Smooth muscle cell (in vitro differentiated cells): ENCODE results near the gene ZNF552. TPM values are rescaled to one million over a fixed set of nuclear protein-coding genes. Genes with fewer than 3 reads are reported as not detected.
"Not testable (repeated sequence)": the region's sequence is repeated elsewhere in the genome, so short reads cannot be mapped to it uniquely, and the experiment has no call there.

ENCODE experiments used
- DNase-seq: peaks from one replicate; lab custom pipeline; 2025; ENCODE audit not compliant: unreplicated experiment; lab: John Stamatoyannopoulos, UW
- H2AFZ ChIP-seq: fragments of 200-600 bp; sonication (generic); 2 replicates; pipeline ENCODE4 v1.6.0; 2016; ENCODE audit warnings: antibody characterized with exemption, low read depth, mild to moderate bottlenecking
- H3F3A ChIP-seq: fragments of 200-600 bp; sonication (generic); 2 replicates; pipeline ENCODE4 v1.6.0; 2017; ENCODE audit warnings: antibody characterized with exemption, low read depth
- H3K27ac ChIP-seq: fragments of 200-600 bp; sonication (generic); 2 replicates; pipeline ENCODE4 v1.5.1; 2016; ENCODE audit warnings: low read depth, mild to moderate bottlenecking
- H3K27me3 ChIP-seq: fragments of 200-600 bp; sonication (generic); 2 replicates; pipeline ENCODE4 v1.6.1; 2016; ENCODE audit warnings: low read depth, mild to moderate bottlenecking
- H3K36me3 ChIP-seq: fragments of 200-600 bp; sonication (generic); 2 replicates; pipeline ENCODE4 v1.5.1; 2016; ENCODE audit warnings: low read depth
- H3K4me1 ChIP-seq: fragments of 200-600 bp; sonication (generic); 2 replicates; pipeline ENCODE4 v1.5.1; 2016; ENCODE audit warnings: low read depth
- H3K4me2 ChIP-seq: fragments of 200-600 bp; sonication (generic); 2 replicates; pipeline ENCODE4 v1.6.0; 2016; ENCODE audit warnings: mild to moderate bottlenecking
- H3K4me3 ChIP-seq: fragments of 200-600 bp; sonication (generic); 2 replicates; pipeline ENCODE4 v1.5.1; 2016; ENCODE audit warnings: mild to moderate bottlenecking
- H3K79me2 ChIP-seq: fragments of 200-600 bp; sonication (generic); 2 replicates; pipeline ENCODE4 v1.6.0; 2016; ENCODE audit warnings: low read depth, mild to moderate bottlenecking
- H3K9ac ChIP-seq: fragments of 200-600 bp; sonication (generic); 2 replicates; pipeline ENCODE4 v1.6.0; 2016; ENCODE audit warnings: low read depth
- H3K9me3 ChIP-seq: fragments of 200-600 bp; sonication (generic); replicated peaks from 2 replicates; pipeline ENCODE4 v1.5.1; 2016; ENCODE audit warnings: low read depth
- H4K20me1 ChIP-seq: fragments of 200-600 bp; sonication (generic); 2 replicates; pipeline ENCODE4 v1.6.0; 2016; ENCODE audit warnings: low read depth
- WGBS: methylation state at CpG from one replicate; pipeline ENCODE4 v1.1.7; 2016; ENCODE audit warnings: low lambda C conversion rate; 5-methylcytosine and 5-hydroxymethylcytosine counted together
- polyA plus RNA-seq: library from polyadenylated mRNA; unstranded; fragments of >200 nt; fragmentation: Nextera tagmentation; extraction: Ambion mirVana; gene quantifications from 2 replicates; pipeline ENCODE4 v1.2.1, GENCODE V29; 2016
- total RNA-seq: library from RNA; depleted of rRNA; stranded (reverse); fragments of >200 nt; gene quantifications from 2 replicates; pipeline ENCODE4 v1.2.3, GENCODE V29; 2014
- TF ChIP-seq, protein P1 (sequence below): fragments of 200-600 bp; sonication (generic); IDR thresholded peaks from 2 replicates; pipeline ENCODE4 v1.5.1; 2017; ENCODE audit warnings: borderline replicate concordance, mild to moderate bottlenecking, antibody characterized with exemption; ENCODE audit not compliant: insufficient read depth, poor library complexity, severe bottlenecking

The ZNF552 gene
- total and polyA plus RNA-seq, 2 experiments from 2014 or later, result 1.9 to 6.7 TPM

DNA sequence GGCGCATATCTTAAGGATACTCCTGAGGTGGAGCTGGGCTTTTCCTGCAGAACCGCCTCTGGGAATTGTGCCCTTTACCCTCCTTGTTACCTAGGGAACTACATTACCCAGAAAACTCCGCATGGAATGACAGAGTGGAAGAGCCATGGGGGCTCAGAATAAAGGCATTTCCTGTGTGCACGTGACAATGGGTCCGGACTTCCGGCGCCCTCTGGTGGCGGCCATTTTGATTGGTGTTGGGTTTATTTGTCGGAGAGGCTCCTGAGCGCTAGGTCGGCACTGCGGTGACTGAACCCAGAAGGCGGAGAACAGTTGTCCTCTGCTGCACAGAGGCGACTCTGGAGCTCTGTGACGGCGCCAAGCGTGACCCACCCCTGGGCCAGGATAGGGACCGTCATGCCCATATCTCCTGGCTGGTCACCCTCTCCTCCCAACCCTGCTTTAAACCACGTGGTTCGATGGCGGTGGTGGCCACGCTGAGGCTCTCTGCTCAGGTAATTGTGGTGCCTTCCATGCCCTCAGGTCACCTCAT lies 15.4 kb upstream of the ZNF552 start, which contains the start of gene ZNF587B:
Gene ZNF587B, plus strand, starts transcription at position 229 of the 532 bp plus-strand sequence. Its CDS starts 230 bp downstream, at position 459.
- peak; percentile 33 for DNase-seq
- Histone ChIP-seq H2AFZ (no peak within 1 kb of the TSS), H3K79me2 (peaks cover 69% of the 10 kb centered on the region), H3K4me2 (peak within 1 kb of the TSS; percentile 84), H3K9me3 (no peaks in the 10 kb centered on the region), H3K27ac (peak within 1 kb of the TSS; percentile 63), H3K4me3 (peak within 1 kb of the TSS; percentile 52), H3K27me3 (no peaks in the 10 kb centered on the region), H3K36me3 (no peaks in the 10 kb centered on the region), H3F3A (no peaks in the 10 kb centered on the region), H3K4me1 (peaks cover 4% of the 10 kb centered on the region), H3K9ac (peak within 1 kb of the TSS; percentile 36), H4K20me1 (peaks cover 66% of the 10 kb centered on the region)
- TF ChIP-seq, protein P1, sequence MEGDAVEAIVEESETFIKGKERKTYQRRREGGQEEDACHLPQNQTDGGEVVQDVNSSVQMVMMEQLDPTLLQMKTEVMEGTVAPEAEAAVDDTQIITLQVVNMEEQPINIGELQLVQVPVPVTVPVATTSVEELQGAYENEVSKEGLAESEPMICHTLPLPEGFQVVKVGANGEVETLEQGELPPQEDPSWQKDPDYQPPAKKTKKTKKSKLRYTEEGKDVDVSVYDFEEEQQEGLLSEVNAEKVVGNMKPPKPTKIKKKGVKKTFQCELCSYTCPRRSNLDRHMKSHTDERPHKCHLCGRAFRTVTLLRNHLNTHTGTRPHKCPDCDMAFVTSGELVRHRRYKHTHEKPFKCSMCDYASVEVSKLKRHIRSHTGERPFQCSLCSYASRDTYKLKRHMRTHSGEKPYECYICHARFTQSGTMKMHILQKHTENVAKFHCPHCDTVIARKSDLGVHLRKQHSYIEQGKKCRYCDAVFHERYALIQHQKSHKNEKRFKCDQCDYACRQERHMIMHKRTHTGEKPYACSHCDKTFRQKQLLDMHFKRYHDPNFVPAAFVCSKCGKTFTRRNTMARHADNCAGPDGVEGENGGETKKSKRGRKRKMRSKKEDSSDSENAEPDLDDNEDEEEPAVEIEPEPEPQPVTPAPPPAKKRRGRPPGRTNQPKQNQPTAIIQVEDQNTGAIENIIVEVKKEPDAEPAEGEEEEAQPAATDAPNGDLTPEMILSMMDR, result peak; percentile 64
- 1% methylated on average over 21 of the region's 22 CpGs for WGBS

DNA sequence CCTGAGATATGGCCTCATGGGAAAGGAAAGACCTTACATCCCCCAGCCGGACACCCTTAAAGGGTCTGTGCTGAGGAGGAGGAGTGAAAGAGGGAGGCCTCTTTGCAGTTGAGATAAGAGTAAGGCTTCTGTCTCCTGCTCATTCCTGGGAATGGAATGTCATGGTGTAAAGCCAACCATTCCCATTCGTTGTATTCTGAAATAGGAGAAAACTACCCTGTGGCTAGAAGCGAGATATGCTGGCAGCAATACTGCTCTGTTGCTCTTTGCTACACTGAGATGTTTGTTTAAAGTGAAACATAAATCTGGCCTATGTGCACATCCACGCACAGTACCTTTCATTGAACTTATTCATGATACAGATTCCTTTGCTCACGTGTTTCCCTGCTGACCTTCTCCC lies 14.6 kb upstream of the ZNF552 start:
- Histone ChIP-seq H3K4me1 (peaks cover 4% of the 10 kb centered on the region), H3K79me2 (peaks cover 77% of the 10 kb centered on the region), H3K9me3 (no peaks in the 10 kb centered on the region), H4K20me1 (peaks cover 74% of the 10 kb centered on the region), H2AFZ (no peak overlapping the region), H3K36me3 (no peaks in the 10 kb centered on the region), H3F3A (no peaks in the 10 kb centered on the region), H3K27ac (peak overlapping the region; percentile 63), H3K4me3 (peak overlapping the region; percentile 18), H3K9ac (peak overlapping the region; percentile 10), H3K27me3 (no peaks in the 10 kb centered on the region), H3K4me2 (peak overlapping the region; percentile 84)
- WGBS, result 28% methylated on average over 5 of the region's 5 CpGs
- no peak for DNase-seq
- TF ChIP-seq, protein P1, result no peak

DNA sequence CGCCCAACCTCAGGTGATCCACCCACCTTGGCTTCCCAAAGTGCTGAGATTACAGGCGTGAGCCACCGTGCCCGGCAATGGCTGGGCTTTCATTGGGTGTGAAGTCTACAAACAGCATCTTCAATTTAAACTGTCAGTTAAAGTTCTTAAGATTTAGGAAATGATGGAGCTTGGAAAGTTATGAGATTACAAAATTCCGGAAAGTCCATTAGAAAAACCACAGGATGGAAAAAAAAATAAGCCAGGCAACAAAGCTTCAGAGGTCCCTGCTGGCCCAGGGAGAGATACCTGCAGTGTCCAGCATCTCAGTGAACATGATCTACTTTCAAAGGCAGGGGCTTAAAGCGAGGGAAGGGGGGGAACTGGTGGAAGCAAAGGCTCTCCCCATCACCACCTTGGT lies 10.8 kb upstream of the ZNF552 start:
- Histone ChIP-seq H3K27ac (no peak overlapping the region), H2AFZ (no peak overlapping the region), H3K27me3 (no peaks in the 10 kb centered on the region), H3K4me3 (no peak overlapping the region), H3K9me3 (no peaks in the 10 kb centered on the region), H3K4me1 (peaks cover 5% of the 10 kb centered on the region), H3F3A (no peaks in the 10 kb centered on the region), H3K79me2 (peaks cover 90% of the 10 kb centered on the region), H3K36me3 (no peaks in the 10 kb centered on the region), H3K9ac (no peak overlapping the region), H4K20me1 (peaks cover 85% of the 10 kb centered on the region), H3K4me2 (no peak overlapping the region)
- DNase-seq, result no peak
- WGBS, result 88% methylated on average over 6 of the region's 6 CpGs
- TF ChIP-seq, protein P1, result no peak

DNA sequence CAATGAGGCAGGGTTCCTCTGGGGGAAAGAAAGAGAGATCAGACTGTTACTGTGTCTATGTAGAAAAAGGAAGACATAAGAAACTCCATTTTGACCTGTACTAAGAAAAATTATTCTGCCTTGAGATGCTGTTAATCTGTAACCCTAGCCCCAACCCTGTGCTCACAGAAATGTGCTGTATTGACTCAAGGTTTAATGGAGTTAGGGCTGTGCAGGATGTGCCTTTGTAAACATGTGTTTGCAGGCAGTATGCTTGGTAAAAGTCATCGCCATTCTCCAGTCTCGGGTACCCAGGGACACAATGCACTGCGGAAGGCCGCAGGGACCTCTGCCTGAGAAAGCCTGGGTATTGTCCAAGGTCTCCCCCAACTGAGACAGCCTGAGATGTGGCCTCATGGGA lies 8.9 kb upstream of the ZNF552 start:
- 95% methylated on average over 4 of the region's 4 CpGs for WGBS

DNA sequence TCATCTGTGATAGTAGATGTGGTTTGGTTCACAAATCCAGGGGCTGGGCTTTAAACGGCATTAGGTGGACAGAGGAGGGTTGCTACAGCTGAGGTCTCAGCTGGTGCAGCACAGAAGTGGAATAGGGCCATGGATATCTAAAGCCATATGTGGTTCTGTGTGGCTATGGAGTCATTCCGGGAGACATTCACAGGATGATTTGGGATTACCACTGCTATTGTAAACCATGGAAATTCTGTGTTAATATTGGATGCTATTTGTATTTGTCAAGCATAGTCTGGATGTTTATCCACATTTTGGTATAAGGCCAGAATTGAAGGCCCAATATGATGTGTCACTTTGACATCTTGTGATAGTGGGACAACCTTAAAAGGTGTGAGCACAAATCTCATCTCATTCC lies 8.4 kb upstream of the ZNF552 start:
- DNase-seq, H2AFZ ChIP-seq, H3F3A ChIP-seq, H3K9me3 ChIP-seq, H3K27me3 ChIP-seq, H3K36me3 ChIP-seq, H3K9ac ChIP-seq, H3K4me3 ChIP-seq: not testable (repeated sequence)
- peak overlapping the region; percentile 49 for H3K27ac ChIP-seq
- 48% methylated on average over 2 of the region's 2 CpGs for WGBS
- peaks cover 82% of the 10 kb centered on the region for H3K79me2 ChIP-seq
- H3K4me1 ChIP-seq, result peaks cover 12% of the 10 kb centered on the region
- H4K20me1 ChIP-seq, result peaks cover 68% of the 10 kb centered on the region
- peak overlapping the region; percentile 43 for H3K4me2 ChIP-seq

More for the DNA sequence above, 8.9 kb upstream of the ZNF552 start:
- not testable (repeated sequence) for H3K9me3 ChIP-seq, H3K27me3 ChIP-seq, H3K4me3 ChIP-seq, H3K36me3 ChIP-seq, H3F3A ChIP-seq, H2AFZ ChIP-seq, H3K4me2 ChIP-seq, H3K9ac ChIP-seq, DNase-seq
- Histone ChIP-seq H3K79me2 (peaks cover 85% of the 10 kb centered on the region), H3K27ac (peak overlapping the region; percentile 49), H4K20me1 (peaks cover 73% of the 10 kb centered on the region), H3K4me1 (peaks cover 12% of the 10 kb centered on the region)

DNA sequence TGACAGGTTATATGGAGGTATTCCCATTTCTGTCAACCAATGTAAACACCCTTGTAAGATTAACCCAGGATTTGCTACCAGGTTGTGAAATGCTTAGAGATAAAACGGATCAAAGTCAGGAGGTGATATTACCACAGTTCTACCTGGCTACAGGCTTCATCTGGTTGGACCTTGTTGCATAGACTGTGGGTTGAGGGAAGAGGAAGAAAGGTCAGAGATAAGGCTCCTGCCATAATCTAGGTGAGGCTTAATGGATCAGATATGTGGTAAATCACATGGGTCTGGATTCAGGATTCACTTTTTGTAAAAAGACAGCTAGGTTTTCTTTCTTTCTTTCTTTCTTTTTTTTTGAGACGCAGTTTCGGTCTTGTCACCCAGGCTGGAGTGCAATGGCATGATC lies 6.8 kb upstream of the ZNF552 start:
- WGBS, result 100% methylated on average over 1 of the region's 3 CpGs
- Histone ChIP-seq H3K79me2 (peaks cover 74% of the 10 kb centered on the region), H3K4me1 (peaks cover 12% of the 10 kb centered on the region), H4K20me1 (peaks cover 59% of the 10 kb centered on the region)
- not testable (repeated sequence) for H3K4me2 ChIP-seq, H3K27ac ChIP-seq, H3K4me3 ChIP-seq, H3K9me3 ChIP-seq, H3K36me3 ChIP-seq, H3K27me3 ChIP-seq, H3F3A ChIP-seq, H2AFZ ChIP-seq, H3K9ac ChIP-seq, DNase-seq
